Measurements from ENCODE around the gene TEDDM1.

Gene TEDDM1

GRCh38 chr1:182430263-182431068 is 30.0 kb upstream of the TEDDM1 start:
- no peak overlapping the region for H3K9ac ChIP-seq (ENCODE audit: low read length)
- H3K4me3 ChIP-seq (ENCODE audit: low read length): no peak overlapping the region
- H3K4me1 ChIP-seq (ENCODE audit: control insufficient read depth, low read depth, low read length): peaks cover 2% of the 10 kb centered on the region
- no peaks in the 10 kb centered on the region for H3K9me3 ChIP-seq (ENCODE audit: control insufficient read depth, low read depth, low read length)
- H3K27ac ChIP-seq (ENCODE audit: low read length): no peak overlapping the region
- H3K36me3 ChIP-seq (ENCODE audit: control insufficient read depth, low read depth, low read length): no peaks in the 10 kb centered on the region
- H3K27me3 ChIP-seq (ENCODE audit: control insufficient read depth, insufficient read depth, low read length): no peaks in the 10 kb centered on the region

- Histone ChIP-seq H3K9ac (ENCODE audit: low read length) (no peak overlapping the region), H3K27me3 (ENCODE audit: control insufficient read depth, insufficient read depth, low read length) (no peaks in the 10 kb centered on the region), H3K4me3 (ENCODE audit: low read length) (no peak overlapping the region), H3K9me3 (ENCODE audit: control insufficient read depth, low read depth, low read length) (no peaks in the 10 kb centered on the region), H3K27ac (ENCODE audit: low read length) (no peak overlapping the region), H3K36me3 (ENCODE audit: control insufficient read depth, low read depth, low read length) (no peaks in the 10 kb centered on the region), H3K4me1 (ENCODE audit: control insufficient read depth, low read depth, low read length) (peaks cover 2% of the 10 kb centered on the region)
Observed at GRCh38 chr1:182428043-182428442, 27.6 kb upstream of the TEDDM1 start.

DNA sequence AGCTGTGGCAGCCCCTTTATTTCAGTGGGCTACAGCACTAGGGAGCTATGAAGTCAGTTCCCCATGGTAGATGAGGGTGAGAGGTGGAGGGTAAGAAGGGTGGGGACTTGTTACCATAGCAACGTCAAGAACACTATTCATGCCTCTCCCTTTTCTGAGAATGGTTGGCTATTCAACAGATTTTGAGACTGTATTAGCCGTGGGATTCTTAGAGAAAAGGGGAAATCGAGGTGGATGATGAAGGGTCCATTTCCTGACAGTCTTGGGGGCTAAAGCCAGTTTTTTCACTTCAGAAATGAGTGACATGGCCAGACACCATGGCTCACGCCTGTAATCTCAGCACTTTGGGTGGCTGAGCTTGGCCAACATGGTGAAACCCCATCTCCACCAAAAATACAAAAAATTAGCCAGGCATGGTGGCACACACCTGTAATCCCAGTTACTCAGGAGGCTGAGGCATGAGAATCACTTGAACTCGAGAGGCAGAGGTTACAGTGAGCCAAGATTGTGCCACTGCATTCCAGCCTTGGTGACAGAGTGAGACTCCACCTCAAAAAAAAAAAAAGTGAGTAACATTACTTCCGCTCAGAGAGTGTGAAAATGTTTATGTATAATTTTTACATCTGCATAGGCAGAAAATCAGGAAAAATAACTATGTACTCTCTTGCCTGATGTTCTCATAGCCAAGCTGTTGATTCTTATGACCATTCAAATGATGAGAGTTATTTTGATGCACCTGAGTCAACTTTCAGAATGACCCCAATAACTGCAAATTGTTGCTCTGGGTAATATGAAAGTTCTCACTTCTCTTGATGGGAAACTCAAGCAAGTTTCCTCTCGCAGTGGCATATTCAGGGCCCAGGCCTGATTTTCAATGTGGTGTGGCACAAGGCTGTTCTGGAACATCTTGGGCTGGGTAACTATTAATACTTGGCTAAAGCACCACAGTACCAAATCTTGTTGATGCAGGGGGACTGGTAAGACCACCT is 26.3 kb upstream of the TEDDM1 start:
- H3K9ac ChIP-seq (ENCODE audit: low read length): no peak overlapping the region
- no peak overlapping the region for H3K4me3 ChIP-seq (ENCODE audit: low read length)
- H3K36me3 ChIP-seq (ENCODE audit: control insufficient read depth, low read depth, low read length): no peaks in the 10 kb centered on the region

DNA sequence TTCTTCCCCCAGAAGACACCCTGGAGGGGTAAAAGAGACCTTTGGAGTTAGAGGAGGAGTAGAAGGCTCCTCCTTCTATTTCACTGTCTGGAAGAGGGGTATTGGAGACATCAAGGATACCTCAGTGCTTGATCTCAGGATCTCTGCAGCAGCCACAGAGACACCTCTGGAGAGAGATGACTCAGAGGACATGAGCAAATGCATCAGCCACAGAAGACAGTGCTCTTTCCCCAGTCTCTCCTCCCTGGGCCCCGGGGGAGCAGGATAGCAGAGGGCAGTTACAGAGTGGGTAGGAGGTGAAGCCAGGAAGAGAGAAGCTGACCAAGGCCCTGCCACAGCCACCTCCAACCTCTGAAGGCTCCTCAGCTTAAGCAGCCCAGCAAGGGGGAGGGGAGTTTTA is 15.3 kb upstream of the TEDDM1 start:
- Histone ChIP-seq H3K27ac (ENCODE audit: low read length) (no peak overlapping the region), H3K9ac (ENCODE audit: low read length) (no peak overlapping the region), H3K4me3 (ENCODE audit: low read length) (no peak overlapping the region), H3K4me1 (ENCODE audit: control insufficient read depth, low read depth, low read length) (no peaks in the 10 kb centered on the region), H3K9me3 (ENCODE audit: control insufficient read depth, low read depth, low read length) (no peaks in the 10 kb centered on the region), H3K36me3 (ENCODE audit: control insufficient read depth, low read depth, low read length) (no peaks in the 10 kb centered on the region), H3K27me3 (ENCODE audit: control insufficient read depth, insufficient read depth, low read length) (no peaks in the 10 kb centered on the region)

More for the DNA sequence above, 26.3 kb upstream of the TEDDM1 start:
- Histone ChIP-seq H3K4me1 (ENCODE audit: control insufficient read depth, low read depth, low read length) (peaks cover 2% of the 10 kb centered on the region), H3K9me3 (ENCODE audit: control insufficient read depth, low read depth, low read length) (no peaks in the 10 kb centered on the region), H3K27me3 (ENCODE audit: control insufficient read depth, insufficient read depth, low read length) (no peaks in the 10 kb centered on the region), H3K27ac (ENCODE audit: low read length) (no peak overlapping the region)

GRCh38 chr1:182413969-182414368 is 13.5 kb upstream of the TEDDM1 start:
- Histone ChIP-seq H3K36me3 (ENCODE audit: control insufficient read depth, low read depth, low read length) (no peaks in the 10 kb centered on the region), H3K9me3 (ENCODE audit: control insufficient read depth, low read depth, low read length) (no peaks in the 10 kb centered on the region), H3K9ac (ENCODE audit: low read length) (no peak overlapping the region), H3K27ac (ENCODE audit: low read length) (no peak overlapping the region), H3K4me3 (ENCODE audit: low read length) (no peak overlapping the region), H3K4me1 (ENCODE audit: control insufficient read depth, low read depth, low read length) (no peaks in the 10 kb centered on the region), H3K27me3 (ENCODE audit: control insufficient read depth, insufficient read depth, low read length) (no peaks in the 10 kb centered on the region)

GRCh38 chr1:182413486-182413885 is 13.0 kb upstream of the TEDDM1 start:
- Histone ChIP-seq H3K27me3 (ENCODE audit: control insufficient read depth, insufficient read depth, low read length) (no peaks in the 10 kb centered on the region), H3K27ac (ENCODE audit: low read length) (no peak overlapping the region), H3K36me3 (ENCODE audit: control insufficient read depth, low read depth, low read length) (no peaks in the 10 kb centered on the region), H3K4me3 (ENCODE audit: low read length) (no peak overlapping the region), H3K4me1 (ENCODE audit: control insufficient read depth, low read depth, low read length) (no peaks in the 10 kb centered on the region), H3K9ac (ENCODE audit: low read length) (no peak overlapping the region), H3K9me3 (ENCODE audit: control insufficient read depth, low read depth, low read length) (no peaks in the 10 kb centered on the region)

DNA sequence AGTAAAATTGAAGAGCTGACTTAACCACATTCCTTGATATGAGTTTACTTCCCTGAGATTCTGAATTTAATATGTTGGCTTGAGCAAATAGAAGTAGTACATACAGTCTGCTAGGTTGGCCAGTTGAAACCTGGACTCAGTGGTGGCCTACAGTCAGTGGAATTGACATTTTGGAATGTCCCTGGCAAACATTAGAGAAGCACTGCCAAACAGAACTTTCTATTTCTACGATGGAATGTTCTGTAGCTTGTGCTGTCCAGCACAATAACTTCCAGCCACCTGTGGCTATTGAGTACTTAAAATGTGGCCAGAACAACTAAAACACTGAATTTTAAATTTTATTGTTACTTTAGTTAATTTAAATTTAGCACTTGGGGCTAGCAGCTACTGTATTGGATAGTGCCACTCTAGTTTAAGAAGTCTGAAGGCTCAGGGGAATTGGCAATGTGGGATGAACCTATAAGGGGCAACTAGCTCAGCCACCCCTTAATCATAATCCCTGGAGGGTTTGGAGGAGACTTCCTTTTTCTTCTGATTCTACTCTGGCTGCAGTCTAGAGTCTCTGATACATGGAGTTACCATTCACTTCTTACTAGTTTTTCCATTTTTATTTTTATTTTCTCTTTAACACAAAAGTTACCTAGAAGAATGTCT is 10.3 kb upstream of the TEDDM1 start:
- Histone ChIP-seq H3K27ac (ENCODE audit: low read length) (no peak overlapping the region), H3K9me3 (ENCODE audit: control insufficient read depth, low read depth, low read length) (no peaks in the 10 kb centered on the region)

DNA sequence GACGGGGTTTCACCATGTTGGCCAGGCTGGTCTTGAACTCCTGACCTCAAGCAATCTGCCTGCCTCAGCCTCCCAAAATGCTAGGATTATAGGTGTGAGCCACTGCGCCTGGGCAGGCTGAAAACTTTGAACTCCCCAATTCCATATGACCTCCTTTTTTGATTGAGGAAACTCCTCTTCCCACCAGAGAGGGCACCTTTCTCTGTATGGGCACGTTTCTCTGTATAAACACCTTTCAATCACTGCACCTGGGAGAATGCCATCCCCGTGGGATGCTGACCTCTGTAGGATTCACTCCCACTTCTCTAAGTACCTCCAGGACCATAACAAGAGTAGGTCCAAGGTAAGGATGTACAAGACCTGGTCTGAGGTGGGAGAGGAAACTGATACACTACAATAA is 9.7 kb upstream of the TEDDM1 start:
- Histone ChIP-seq H3K4me3 (ENCODE audit: low read length) (no peak overlapping the region), H3K27me3 (ENCODE audit: control insufficient read depth, insufficient read depth, low read length) (no peaks in the 10 kb centered on the region), H3K9me3 (ENCODE audit: control insufficient read depth, low read depth, low read length) (no peaks in the 10 kb centered on the region), H3K27ac (ENCODE audit: low read length) (no peak overlapping the region), H3K4me1 (ENCODE audit: control insufficient read depth, low read depth, low read length) (no peaks in the 10 kb centered on the region), H3K36me3 (ENCODE audit: control insufficient read depth, low read depth, low read length) (no peaks in the 10 kb centered on the region), H3K9ac (ENCODE audit: low read length) (no peak overlapping the region)

More for the DNA sequence above, 10.3 kb upstream of the TEDDM1 start:
- H3K4me3 ChIP-seq (ENCODE audit: low read length): no peak overlapping the region
- H3K27me3 ChIP-seq (ENCODE audit: control insufficient read depth, insufficient read depth, low read length): no peaks in the 10 kb centered on the region
- no peaks in the 10 kb centered on the region for H3K4me1 ChIP-seq (ENCODE audit: control insufficient read depth, low read depth, low read length)
- no peaks in the 10 kb centered on the region for H3K36me3 ChIP-seq (ENCODE audit: control insufficient read depth, low read depth, low read length)
- no peak overlapping the region for H3K9ac ChIP-seq (ENCODE audit: low read length)

GRCh38 chr1:182408435-182409075 is 8.1 kb upstream of the TEDDM1 start:
- H3K27ac ChIP-seq (ENCODE audit: low read length): no peak overlapping the region
- no peaks in the 10 kb centered on the region for H3K36me3 ChIP-seq (ENCODE audit: control insufficient read depth, low read depth, low read length)
- no peak overlapping the region for H3K9ac ChIP-seq (ENCODE audit: low read length)
- no peaks in the 10 kb centered on the region for H3K9me3 ChIP-seq (ENCODE audit: control insufficient read depth, low read depth, low read length)
- H3K4me1 ChIP-seq (ENCODE audit: control insufficient read depth, low read depth, low read length): no peaks in the 10 kb centered on the region
- no peak overlapping the region for H3K4me3 ChIP-seq (ENCODE audit: low read length)
- no peaks in the 10 kb centered on the region for H3K27me3 ChIP-seq (ENCODE audit: control insufficient read depth, insufficient read depth, low read length)

- H3K27ac ChIP-seq (ENCODE audit: low read length): no peak overlapping the region
- no peaks in the 10 kb centered on the region for H3K4me1 ChIP-seq (ENCODE audit: control insufficient read depth, low read depth, low read length)
- no peak overlapping the region for H3K4me3 ChIP-seq (ENCODE audit: low read length)
- H3K9ac ChIP-seq (ENCODE audit: low read length): no peak overlapping the region
- no peaks in the 10 kb centered on the region for H3K9me3 ChIP-seq (ENCODE audit: control insufficient read depth, low read depth, low read length)
- no peaks in the 10 kb centered on the region for H3K27me3 ChIP-seq (ENCODE audit: control insufficient read depth, insufficient read depth, low read length)
- H3K36me3 ChIP-seq (ENCODE audit: control insufficient read depth, low read depth, low read length): no peaks in the 10 kb centered on the region
Observed at GRCh38 chr1:182407724-182408123, 7.3 kb upstream of the TEDDM1 start.

DNA sequence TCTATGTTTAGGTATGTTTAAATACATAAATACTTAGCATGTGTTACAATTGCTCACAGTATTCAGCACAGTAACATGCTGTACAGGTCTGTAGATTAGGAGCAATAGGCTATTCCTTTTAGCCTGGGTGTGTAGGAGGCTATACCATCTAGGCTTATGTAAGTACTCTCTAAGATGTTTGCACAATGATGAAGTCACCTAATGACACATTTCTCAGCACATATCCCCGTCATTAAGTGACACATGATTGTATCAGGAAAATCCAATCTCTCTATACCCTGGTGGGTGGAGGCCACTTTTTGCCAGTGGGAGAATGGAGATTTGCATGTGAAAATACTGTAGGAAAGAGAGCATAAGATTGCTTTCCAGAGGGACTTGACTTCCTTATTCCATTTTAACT is 5.5 kb upstream of the TEDDM1 start:
- Histone ChIP-seq H3K4me3 (ENCODE audit: low read length) (no peak overlapping the region), H3K36me3 (ENCODE audit: control insufficient read depth, low read depth, low read length) (no peaks in the 10 kb centered on the region), H3K4me1 (ENCODE audit: control insufficient read depth, low read depth, low read length) (no peaks in the 10 kb centered on the region), H3K9ac (ENCODE audit: low read length) (no peak overlapping the region), H3K27me3 (ENCODE audit: control insufficient read depth, insufficient read depth, low read length) (no peaks in the 10 kb centered on the region), H3K27ac (ENCODE audit: low read length) (no peak overlapping the region), H3K9me3 (ENCODE audit: control insufficient read depth, low read depth, low read length) (no peaks in the 10 kb centered on the region)
